HL-60 (cell line): Measurements from ENCODE around the gene AOC1.

Experiments used
- GABPA ChIP-seq: IDR thresholded peaks from 2 replicates; pipeline ENCODE4 v1.6.1; 2012; ENCODE audit warnings: low read depth
- POLR2AphosphoS5 ChIP-seq: IDR thresholded peaks from 2 replicates; pipeline ENCODE4 v1.6.1; 2012; ENCODE audit warnings: low read depth
- REST ChIP-seq: IDR thresholded peaks from 2 replicates; pipeline ENCODE4 v1.6.1; 2012; ENCODE audit warnings: low read depth; ENCODE audit not compliant: insufficient replicate concordance
- TF ChIP-seq, protein P1 (sequence below): IDR thresholded peaks from one replicate; pipeline ENCODE4 v1.5.1; 2011; ENCODE audit warnings: low read length, control low read depth, inconsistent platforms; ENCODE audit not compliant: insufficient read depth

DNA sequence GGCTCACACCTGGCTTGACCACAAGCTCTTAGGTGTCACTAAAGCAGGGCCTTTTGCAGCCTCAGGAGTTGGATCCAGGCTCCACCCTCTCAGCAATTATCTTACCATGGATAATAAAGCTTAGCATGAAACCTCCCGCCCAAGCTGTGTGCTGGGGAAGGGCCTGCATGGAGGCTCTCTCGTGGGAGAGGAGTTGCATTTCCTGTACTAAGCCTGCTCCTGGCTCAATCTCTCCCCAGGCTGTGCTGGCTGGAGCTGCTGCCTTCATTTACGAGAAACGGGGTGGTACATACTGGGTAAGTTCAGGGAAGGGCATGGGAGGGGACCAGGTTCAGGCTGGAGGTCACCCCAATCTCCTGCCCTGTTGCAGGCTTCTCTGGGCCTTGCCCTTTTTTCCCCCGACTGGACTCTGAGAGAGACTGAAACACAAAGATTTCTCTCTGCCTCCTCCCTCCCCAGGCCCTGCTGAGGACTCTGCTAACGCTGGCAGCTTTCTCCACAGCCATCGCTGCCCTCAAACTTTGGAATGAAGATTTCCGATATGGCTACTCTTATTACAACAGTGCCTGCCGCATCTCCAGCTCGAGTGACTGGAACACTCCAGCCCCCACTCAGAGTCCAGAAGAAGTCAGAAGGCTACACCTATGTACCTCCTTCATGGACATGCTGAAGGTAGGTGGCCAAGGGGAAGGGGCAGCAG lies 49.0 kb upstream of the AOC1 start:
- TF ChIP-seq, protein P1, sequence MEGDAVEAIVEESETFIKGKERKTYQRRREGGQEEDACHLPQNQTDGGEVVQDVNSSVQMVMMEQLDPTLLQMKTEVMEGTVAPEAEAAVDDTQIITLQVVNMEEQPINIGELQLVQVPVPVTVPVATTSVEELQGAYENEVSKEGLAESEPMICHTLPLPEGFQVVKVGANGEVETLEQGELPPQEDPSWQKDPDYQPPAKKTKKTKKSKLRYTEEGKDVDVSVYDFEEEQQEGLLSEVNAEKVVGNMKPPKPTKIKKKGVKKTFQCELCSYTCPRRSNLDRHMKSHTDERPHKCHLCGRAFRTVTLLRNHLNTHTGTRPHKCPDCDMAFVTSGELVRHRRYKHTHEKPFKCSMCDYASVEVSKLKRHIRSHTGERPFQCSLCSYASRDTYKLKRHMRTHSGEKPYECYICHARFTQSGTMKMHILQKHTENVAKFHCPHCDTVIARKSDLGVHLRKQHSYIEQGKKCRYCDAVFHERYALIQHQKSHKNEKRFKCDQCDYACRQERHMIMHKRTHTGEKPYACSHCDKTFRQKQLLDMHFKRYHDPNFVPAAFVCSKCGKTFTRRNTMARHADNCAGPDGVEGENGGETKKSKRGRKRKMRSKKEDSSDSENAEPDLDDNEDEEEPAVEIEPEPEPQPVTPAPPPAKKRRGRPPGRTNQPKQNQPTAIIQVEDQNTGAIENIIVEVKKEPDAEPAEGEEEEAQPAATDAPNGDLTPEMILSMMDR: no peak
- no peak for TF ChIP-seq POLR2AphosphoS5
- TF ChIP-seq GABPA: no peak
- TF ChIP-seq REST: no peak
